PC-9 (cell line): ENCODE measurements around the gene SAP130. TPM values are rescaled to one million over a fixed set of nuclear protein-coding genes. Genes with fewer than 3 reads are reported as not detected.

Source experiments
- BruUV-seq: library from RNA; stranded (reverse); fragments of 400-500 nt; replicated peaks from 2 replicates; lab custom pipeline; 2021; lab: Mats Ljungman, UMichigan
- CTCF ChIA-PET: fragments of 300-600 bp; sonication (Branson Sonifier 250); formaldehyde crosslinking; loops from one replicate; lab custom pipeline; 2022; ENCODE audit warnings: antibody characterized with exemption; lab: Charles Lee
- POLR2A ChIA-PET: fragments of 300-600 bp; sonication (Branson Sonifier 250); formaldehyde crosslinking; loops from one replicate; lab custom pipeline; 2022; ENCODE audit warnings: antibody characterized with exemption; ENCODE audit not compliant: unreplicated experiment; lab: Charles Lee
- DNase-seq, 2 experiments: peaks; one replicate each; pipeline versions ENCODE4 v3.0.0 to v3.0.0-alpha.2; 2015 to 2022; ENCODE audit warnings: mixed read lengths in 1 of 2
- H2AFZ ChIP-seq: fragments of 200-600 bp; sonication (generic); 2 replicates; pipeline ENCODE4 v1.8.1; 2017; ENCODE audit warnings: antibody characterized with exemption
- H3F3A ChIP-seq: fragments of 200-600 bp; sonication (generic); 2 replicates; pipeline ENCODE4 v1.8.1; 2017; ENCODE audit warnings: antibody characterized with exemption, mild to moderate bottlenecking, low read depth; ENCODE audit not compliant: insufficient read depth
- H3K27ac ChIP-seq: fragments of 200-600 bp; sonication (generic); 2 replicates; pipeline ENCODE4 v1.6.1; 2016; ENCODE audit warnings: mixed run types
- H3K27me3 ChIP-seq: fragments of 200-600 bp; sonication (generic); 2 replicates; pipeline ENCODE4 v1.6.1; 2016; ENCODE audit warnings: low read depth, mixed run types; ENCODE audit not compliant: insufficient read depth
- H3K36me3 ChIP-seq: fragments of 200-600 bp; sonication (generic); 2 replicates; pipeline ENCODE4 v1.6.1; 2016; ENCODE audit warnings: low read depth, mixed run types
- H3K4me1 ChIP-seq: fragments of 200-600 bp; sonication (generic); replicated peaks from 2 replicates; pipeline ENCODE4 v1.6.1; 2016; ENCODE audit warnings: mixed run types; ENCODE audit not compliant: insufficient read depth
- H3K4me2 ChIP-seq: fragments of 200-600 bp; sonication (generic); 2 replicates; pipeline ENCODE4 v1.6.1; 2017; ENCODE audit warnings: mixed run types
- H3K4me3 ChIP-seq: fragments of 200-600 bp; sonication (generic); 2 replicates; pipeline ENCODE4 v1.6.1; 2016; ENCODE audit warnings: mixed run types
- H3K79me2 ChIP-seq: fragments of 200-600 bp; sonication (generic); 2 replicates; pipeline ENCODE4 v1.6.1; 2017; ENCODE audit warnings: low read depth, mixed run types
- H3K9me2 ChIP-seq: fragments of 200-600 bp; sonication (generic); 2 replicates; pipeline ENCODE4 v1.8.1; 2017; ENCODE audit warnings: mild to moderate bottlenecking; ENCODE audit not compliant: insufficient read depth
- H3K9me3 ChIP-seq: fragments of 200-600 bp; sonication (generic); 2 replicates; pipeline ENCODE4 v1.8.1; 2016; ENCODE audit warnings: low read depth; ENCODE audit not compliant: insufficient read depth
- H4K20me1 ChIP-seq: fragments of 200-600 bp; sonication (generic); 2 replicates; pipeline ENCODE4 v1.8.1; 2017; ENCODE audit not compliant: insufficient read depth
- CTCF ChIP-seq: fragments of 200-600 bp; sonication (generic); conservative IDR thresholded peaks from 2 replicates; pipeline ENCODE4 v1.6.1; 2017; ENCODE audit warnings: mixed run types, antibody characterized with exemption, mild to moderate bottlenecking, moderate library complexity
- EZH2 ChIP-seq: fragments of 200-600 bp; sonication (generic); IDR thresholded peaks from 2 replicates; pipeline ENCODE4 v1.8.0; 2017; ENCODE audit warnings: antibody characterized with exemption, low read depth
- intact Hi-C: fragments of 100-400 bp; cut with micrococcal nuclease; formaldehyde crosslinking; loops from one replicate; pipeline ENCODE4 v1.10.0; 2022; ENCODE audit not compliant: unreplicated experiment
- total RNA-seq: library from RNA; stranded (reverse); gene quantifications from 2 replicates; pipeline ENCODE4 v1.2.3, GENCODE V29; 2021

SAP130 gene
- total RNA-seq, 1 experiment from 2014 or later = 33.9 TPM

GRCh38 chr2:128058114-128058513, 30.3 kb upstream of the SAP130 start:
- Histone ChIP-seq H2AFZ (no peak overlapping the region), H3K9me3 (no peaks in the 10 kb centered on the region), H3K27me3 (peaks cover 30% of the 10 kb centered on the region), H3K79me2 (no peaks in the 10 kb centered on the region), H3K4me2 (no peak overlapping the region), H3K4me1 (no peaks in the 10 kb centered on the region), H3K36me3 (no peaks in the 10 kb centered on the region), H3F3A (no peaks in the 10 kb centered on the region), H3K27ac (no peak overlapping the region), H4K20me1 (no peaks in the 10 kb centered on the region), H3K9me2 (no peaks in the 10 kb centered on the region), H3K4me3 (no peak overlapping the region)
- intact Hi-C loops = no loop called here
- BruUV-seq = no TSS peak
- CTCF ChIA-PET = no interaction called here
- POLR2A ChIA-PET = no interaction called here
- TF ChIP-seq EZH2 = no peak
- no peak for TF ChIP-seq CTCF
- no peak for DNase-seq

- Histone ChIP-seq H4K20me1 (no peaks in the 10 kb centered on the region), H3K9me3 (no peaks in the 10 kb centered on the region), H3K4me2 (no peak overlapping the region), H3K27ac (no peak overlapping the region), H3K4me1 (no peaks in the 10 kb centered on the region), H3K79me2 (no peaks in the 10 kb centered on the region), H2AFZ (no peak overlapping the region), H3K27me3 (peaks cover 36% of the 10 kb centered on the region), H3K4me3 (no peak overlapping the region), H3K9me2 (no peaks in the 10 kb centered on the region), H3F3A (no peaks in the 10 kb centered on the region), H3K36me3 (no peaks in the 10 kb centered on the region)
- no peak for TF ChIP-seq CTCF
- no peak for TF ChIP-seq EZH2
- POLR2A ChIA-PET = no interaction called here
- DNase-seq = peak in 1 of 2 experiments; percentile 27
- no TSS peak for BruUV-seq
- intact Hi-C loops = no loop called here
- CTCF ChIA-PET = no interaction called here
Measured at GRCh38 chr2:128057334-128057733, 29.5 kb upstream of the SAP130 start.

GRCh38 chr2:128054104-128054885, 26.4 kb upstream of the SAP130 start:
- no peak overlapping the region for H3K4me3 ChIP-seq

More at GRCh38 chr2:128054104-128054885, 26.4 kb upstream of the SAP130 start:
- no peak for DNase-seq
- no peaks in the 10 kb centered on the region for H3K79me2 ChIP-seq
- H3K27ac ChIP-seq = no peak overlapping the region
- CTCF ChIA-PET = no interaction called here
- H3K9me2 ChIP-seq = no peaks in the 10 kb centered on the region
- POLR2A ChIA-PET = no interaction called here
- no TSS peak for BruUV-seq
- no peaks in the 10 kb centered on the region for H3K36me3 ChIP-seq
- TF ChIP-seq EZH2 (no peak), CTCF (no peak)
- no peak overlapping the region for H2AFZ ChIP-seq
- intact Hi-C loops = no loop called here
- H3K9me3 ChIP-seq = no peaks in the 10 kb centered on the region; the same call in 1 of the 2 replicates
- peaks cover 63% of the 10 kb centered on the region for H3K27me3 ChIP-seq
- no peak overlapping the region for H3K4me2 ChIP-seq
- H3K4me1 ChIP-seq = no peaks in the 10 kb centered on the region
- H4K20me1 ChIP-seq = no peaks in the 10 kb centered on the region
- no peaks in the 10 kb centered on the region for H3F3A ChIP-seq
